H9 (cell line): ENCODE measurements around the gene PRKCZ. TPM values are rescaled to one million over a fixed set of nuclear protein-coding genes. Genes with fewer than 3 reads are reported as not detected.

Experiments
- DNase-seq: peaks from one replicate; pipeline ENCODE4 v3.0.0-alpha.2; 2017
- H2AFZ ChIP-seq: one replicate; pipeline ENCODE4 v1.6.1; 2013; ENCODE audit warnings: mild to moderate bottlenecking, low read length, control low read depth, moderate library complexity
- H2AK5ac ChIP-seq: 2 replicates; pipeline ENCODE4 v1.6.1; 2013; ENCODE audit warnings: low read length, control low read depth, mixed read lengths; ENCODE audit not compliant: insufficient read length
- H2BK120ac ChIP-seq: one replicate; pipeline ENCODE4 v1.6.1; 2013; ENCODE audit warnings: low read depth, mild to moderate bottlenecking, low read length, control low read depth, inconsistent platforms; ENCODE audit not compliant: poor library complexity, severe bottlenecking
- H2BK12ac ChIP-seq: 2 replicates; pipeline ENCODE4 v1.6.1; 2013; ENCODE audit warnings: low read length, control low read depth, mixed read lengths, low read depth; ENCODE audit not compliant: insufficient read length
- H2BK15ac ChIP-seq: 2 replicates; pipeline ENCODE4 v1.6.1; 2013; ENCODE audit warnings: low read depth, low read length, control low read depth
- H2BK20ac ChIP-seq: one replicate; pipeline ENCODE4 v1.6.1; 2013; ENCODE audit warnings: low read depth, mild to moderate bottlenecking, low read length, control low read depth, inconsistent platforms; ENCODE audit not compliant: poor library complexity, severe bottlenecking
- H2BK5ac ChIP-seq: 2 replicates; pipeline ENCODE4 v1.6.1; 2013; ENCODE audit warnings: low read length, control low read depth, mixed read lengths; ENCODE audit not compliant: insufficient read length
- H3K14ac ChIP-seq: 2 replicates; pipeline ENCODE4 v1.6.1; 2013; ENCODE audit warnings: low read length, control low read depth; ENCODE audit not compliant: insufficient read depth
- H3K18ac ChIP-seq: 2 replicates; pipeline ENCODE4 v1.6.1; 2013; ENCODE audit warnings: low read depth, mild to moderate bottlenecking, mixed read lengths, low read length, control low read depth; ENCODE audit not compliant: insufficient read length
- H3K23ac ChIP-seq: 2 replicates; pipeline ENCODE4 v1.6.1; 2013; ENCODE audit warnings: low read length, control low read depth, mixed read lengths, low read depth; ENCODE audit not compliant: insufficient read length
- H3K23me2 ChIP-seq: 2 replicates; pipeline ENCODE4 v1.6.1; 2013; ENCODE audit warnings: low read depth, mild to moderate bottlenecking, mixed read lengths, low read length, control low read depth; ENCODE audit not compliant: insufficient read length, poor library complexity, severe bottlenecking
- H3K27ac ChIP-seq: 2 replicates; pipeline ENCODE4 v1.5.1; 2013; ENCODE audit warnings: low read length, control low read depth, mixed read lengths, low read depth; ENCODE audit not compliant: insufficient read length
- H3K27me3 ChIP-seq: 2 replicates; pipeline ENCODE4 v1.6.1; 2013; ENCODE audit warnings: low read length, control low read depth, inconsistent platforms; ENCODE audit not compliant: insufficient read depth
- H3K4ac ChIP-seq: 2 replicates; pipeline ENCODE4 v1.6.1; 2013; ENCODE audit warnings: low read depth, mild to moderate bottlenecking, control low read depth, inconsistent platforms, low read length, moderate library complexity
- H3K4me1 ChIP-seq: 2 replicates; pipeline ENCODE4 v1.6.1; 2013; ENCODE audit warnings: low read length, control low read depth, inconsistent platforms; ENCODE audit not compliant: insufficient read depth
- H3K4me2 ChIP-seq: 2 replicates; pipeline ENCODE4 v1.6.1; 2013; ENCODE audit warnings: low read length, control low read depth, mixed read lengths; ENCODE audit not compliant: insufficient read length, insufficient read depth
- H3K56ac ChIP-seq: 2 replicates; pipeline ENCODE4 v1.6.1; 2013; ENCODE audit warnings: low read depth, mild to moderate bottlenecking, mixed read lengths, low read length, control low read depth; ENCODE audit not compliant: insufficient read length
- H3K79me1 ChIP-seq: 2 replicates; pipeline ENCODE4 v1.6.1; 2013; ENCODE audit warnings: low read depth, mild to moderate bottlenecking, moderate library complexity, low read length, control low read depth, inconsistent platforms; ENCODE audit not compliant: insufficient read depth, poor library complexity, severe bottlenecking
- H3K79me2 ChIP-seq: 2 replicates; pipeline ENCODE4 v1.6.1; 2013; ENCODE audit warnings: low read length, control low read depth, inconsistent platforms; ENCODE audit not compliant: insufficient read depth
- H3K9ac ChIP-seq: 2 replicates; pipeline ENCODE4 v1.6.1; 2013; ENCODE audit warnings: low read length, control low read depth, mixed read lengths; ENCODE audit not compliant: insufficient read length; ENCODE audit errors: extremely low read depth
- H3K9me3 ChIP-seq: one replicate; pipeline ENCODE4 v1.6.1; 2013; ENCODE audit warnings: low read depth, low read length, inconsistent platforms; ENCODE audit not compliant: control insufficient read depth
- H3T11ph ChIP-seq: one replicate; pipeline ENCODE4 v1.6.1; 2013; ENCODE audit warnings: mild to moderate bottlenecking, low read length, control low read depth, inconsistent platforms
- H4K20me1 ChIP-seq: one replicate; pipeline ENCODE4 v1.6.1; 2013; ENCODE audit not compliant: control insufficient read depth, insufficient read length, insufficient read depth
- H4K5ac ChIP-seq: 2 replicates; pipeline ENCODE4 v1.6.1; 2013; ENCODE audit warnings: low read depth, mild to moderate bottlenecking, mixed read lengths, low read length, control low read depth; ENCODE audit not compliant: insufficient read length
- H4K8ac ChIP-seq: replicated peaks from 2 replicates; pipeline ENCODE4 v1.6.1; 2013; ENCODE audit warnings: low read length, control low read depth, mixed read lengths, low read depth; ENCODE audit not compliant: insufficient read length
- H4K91ac ChIP-seq: 2 replicates; pipeline ENCODE4 v1.6.1; 2013; ENCODE audit warnings: low read depth, mild to moderate bottlenecking, moderate library complexity, mixed read lengths, low read length, control low read depth; ENCODE audit not compliant: insufficient read length
- H3K27ac Mint-ChIP-seq, 3 experiments: 2 replicates in 2 of 3; 3 replicates in 1 of 3; pipeline ENCODE4 v1.8.0; 2020 to 2021; ENCODE audit warnings: mixed read lengths in 3 of 3, mild to moderate bottlenecking in 1 of 3, moderate library complexity in 1 of 3
- H3K27me3 Mint-ChIP-seq: 2 replicates; pipeline ENCODE4 v1.8.0; 2021; ENCODE audit warnings: low read depth, mild to moderate bottlenecking, moderate library complexity, mixed read lengths
- H3K36me3 Mint-ChIP-seq, 3 experiments: 2 replicates in 2 of 3; 3 replicates in 1 of 3; pipeline ENCODE4 v1.8.0; 2020 to 2021; ENCODE audit warnings: low read depth in 3 of 3, mixed read lengths in 3 of 3; ENCODE audit not compliant: insufficient read depth in 1 of 3
- H3K4me1 Mint-ChIP-seq, 2 experiments: 2 replicates each; pipeline ENCODE4 v1.8.0; 2020; ENCODE audit warnings: mixed read lengths in 2 of 2
- H3K4me3 Mint-ChIP-seq, 2 experiments: 2 replicates in 1 of 2; 3 replicates in 1 of 2; pipeline ENCODE4 v1.8.0; 2020 to 2021; ENCODE audit warnings: mild to moderate bottlenecking in 2 of 2, mixed read lengths in 2 of 2, moderate library complexity in 1 of 2
- H3K9me3 Mint-ChIP-seq, 2 experiments: 2 replicates in 1 of 2; 3 replicates in 1 of 2; pipeline ENCODE4 v1.8.0; 2020; ENCODE audit warnings: mild to moderate bottlenecking in 2 of 2, mixed read lengths in 2 of 2, moderate library complexity in 1 of 2
- CTCF ChIP-seq: fragments of 200-600 bp; sonication (generic); conservative IDR thresholded peaks from 3 replicates; pipeline ENCODE4 v1.8.0; 2021; ENCODE audit warnings: antibody characterized with exemption, mild to moderate bottlenecking
- WGBS: extraction: QIAGEN DNeasy Blood & Tissue Kit; methylation state at CpG from one replicate; pipeline ENCODE4 v1.1.7; 2013; ENCODE audit warnings: missing lambda C conversion rate, low lambda C conversion rate, mixed read lengths; ENCODE audit not compliant: insufficient read length; ENCODE audit errors: extremely low coverage; 5-methylcytosine and 5-hydroxymethylcytosine counted together
- total RNA-seq: library from RNA; stranded (reverse); gene quantifications from 2 replicates; pipeline ENCODE4 v1.2.1, GENCODE V29; 2021

PRKCZ gene
- total RNA-seq, 1 experiment from 2014 or later, result 48.4 TPM

- Histone ChIP-seq H3K9ac (no peak overlapping the region), H2BK12ac (no peak overlapping the region), H3T11ph (no peak overlapping the region), H4K20me1 (no peaks in the 10 kb centered on the region), H3K56ac (no peak overlapping the region), H3K14ac (no peak overlapping the region; the same call in 1 of the 2 replicates), H3K27ac (no peak overlapping the region), H3K23me2 (no peaks in the 10 kb centered on the region), H3K79me1 (no peaks in the 10 kb centered on the region), H2BK20ac (no peak overlapping the region), H3K4me1 (no peaks in the 10 kb centered on the region), H2AFZ (no peak overlapping the region), H3K18ac (no peak overlapping the region), H3K23ac (no peak overlapping the region), H3K9me3 (no peaks in the 10 kb centered on the region), H3K4ac (no peak overlapping the region), H4K8ac (no peak overlapping the region), H2BK120ac (no peak overlapping the region), H2AK5ac (no peak overlapping the region), H3K79me2 (no peaks in the 10 kb centered on the region), H4K5ac (no peak overlapping the region), H3K4me2 (no peak overlapping the region), H4K91ac (no peak overlapping the region), H3K27me3 (no peaks in the 10 kb centered on the region), H2BK15ac (no peak overlapping the region), H2BK5ac (no peak overlapping the region)
- Mint-ChIP-seq H3K4me1 (peaks cover 2 to 8% of the 10 kb centered on the region in 2 experiments; a peak in 2 of 4 replicates), H3K27ac (no peak overlapping the region), H3K27me3 (no peaks in the 10 kb centered on the region), H3K4me3 (no peak overlapping the region), H3K9me3 (no peaks in the 10 kb centered on the region), H3K36me3 (peaks cover 15 to 51% (median 47%) of the 10 kb centered on the region in 3 experiments; a peak in 6 of 7 replicates)
- no CpG with 5 or more reads among the region's 10 CpGs for WGBS
- TF ChIP-seq CTCF, result no peak
- DNase-seq, result no peak
Measured at GRCh38 chr1:2176615-2177014, 126.4 kb downstream of the PRKCZ start.
